CD14-positive monocyte (primary cell): ENCODE data around the gene MTG2. TPM values are rescaled to one million over a fixed set of nuclear protein-coding genes. Genes with fewer than 3 reads are reported as not detected.
A peak's percentile ranks its signal among the peaks of the same experiment; 100 is the strongest.

Experiments
- DNase-seq, 3 donors: peaks; one replicate each; pipeline ENCODE4 v3.0.0-alpha.2; 2011 to 2022
- H2AFZ ChIP-seq: 2 replicates; pipeline ENCODE4 v1.6.0; 2012; ENCODE audit warnings: mild to moderate bottlenecking, low read depth, low read length, inconsistent platforms; ENCODE audit not compliant: insufficient read depth, poor library complexity, severe bottlenecking
- H3K27ac ChIP-seq, 2 donors: 1 replicate in 1 of 2; 2 replicates in 1 of 2; pipeline ENCODE4 v1.5.1; 2012 to 2013; ENCODE audit warnings: low read length in 2 of 2, control low read depth in 1 of 2, inconsistent platforms in 1 of 2, low read depth in 1 of 2, mild to moderate bottlenecking in 1 of 2
- H3K27me3 ChIP-seq, 2 donors: one replicate each; pipeline versions ENCODE4 v1.6.0 to v1.6.1; 2011 to 2013; ENCODE audit warnings: low read length in 2 of 2; ENCODE audit not compliant: control insufficient read depth in 2 of 2, insufficient read depth in 2 of 2
- H3K36me3 ChIP-seq, 2 donors: replicated peaks in 1 of 2; 1 replicate in 1 of 2; 2 replicates in 1 of 2; pipeline versions ENCODE4 v1.5.1 to v1.6.1; 2012 to 2013; ENCODE audit warnings: low read length in 2 of 2, control low read depth in 1 of 2, inconsistent platforms in 1 of 2, mild to moderate bottlenecking in 1 of 2; ENCODE audit not compliant: insufficient read depth in 2 of 2, control insufficient read depth in 1 of 2
- H3K4me1 ChIP-seq, 2 donors: 1 replicate in 1 of 2; 2 replicates in 1 of 2; pipeline versions ENCODE4 v1.5.1 to v1.6.1; 2012 to 2013; ENCODE audit warnings: low read length in 2 of 2, control low read depth in 1 of 2, inconsistent platforms in 1 of 2, mild to moderate bottlenecking in 1 of 2, moderate library complexity in 1 of 2; ENCODE audit not compliant: insufficient read depth in 2 of 2, control insufficient read depth in 1 of 2
- H3K4me2 ChIP-seq: replicated peaks from 2 replicates; pipeline ENCODE3; 2012; ENCODE audit warnings: low read length, moderate library complexity, mild to moderate bottlenecking; ENCODE audit not compliant: poor library complexity, severe bottlenecking; ENCODE audit errors: extremely low read depth
- H3K4me3 ChIP-seq, 3 experiments: fragments of 200-600 bp in 1 of 3; sonication (generic) in 1 of 3; replicated peaks in 1 of 3; 1 replicate in 2 of 3; 2 replicates in 1 of 3; pipeline ENCODE4 v1.5.1; 2011 to 2013; ENCODE audit warnings: low read length in 3 of 3, mild to moderate bottlenecking in 3 of 3, control low read depth in 2 of 3, low read depth in 2 of 3, inconsistent platforms in 1 of 3, moderate library complexity in 1 of 3
- H3K79me2 ChIP-seq: 2 replicates; pipeline ENCODE4 v1.6.0; 2012; ENCODE audit warnings: mild to moderate bottlenecking, control low read depth, inconsistent platforms, low read length, moderate library complexity; ENCODE audit not compliant: insufficient read depth
- H3K9ac ChIP-seq: 2 replicates; pipeline ENCODE4 v1.6.0; 2017; ENCODE audit warnings: low read length, mild to moderate bottlenecking; ENCODE audit not compliant: insufficient read depth, poor library complexity, severe bottlenecking
- H3K9me3 ChIP-seq, 2 donors: replicated peaks in 1 of 2; 1 replicate in 1 of 2; 2 replicates in 1 of 2; pipeline versions ENCODE4 v1.5.1 to v1.6.1; 2012 to 2013; ENCODE audit warnings: low read length in 2 of 2, control low read depth in 1 of 2; ENCODE audit not compliant: control insufficient read depth in 1 of 2, insufficient read depth in 1 of 2
- H4K20me1 ChIP-seq: 2 replicates; pipeline ENCODE4 v1.6.0; 2012; ENCODE audit warnings: mild to moderate bottlenecking, low read length, control low read depth, moderate library complexity; ENCODE audit not compliant: insufficient read depth
- H3K27ac Mint-ChIP-seq, 7 donors: one replicate each; pipeline ENCODE4 v1.8.0; 2020; ENCODE audit warnings: mild to moderate bottlenecking in 7 of 7, mixed read lengths in 7 of 7, moderate library complexity in 6 of 7, inconsistent platforms in 2 of 7
- H3K27me3 Mint-ChIP-seq, 3 donors: one replicate each; pipeline ENCODE4 v1.8.0; 2021 to 2022; ENCODE audit warnings: low read depth in 3 of 3, mild to moderate bottlenecking in 3 of 3, mixed read lengths in 3 of 3, moderate library complexity in 3 of 3, inconsistent platforms in 1 of 3
- H3K36me3 Mint-ChIP-seq, 2 donors: one replicate each; pipeline ENCODE4 v1.8.0; 2020; ENCODE audit warnings: mixed read lengths in 2 of 2, inconsistent platforms in 1 of 2, mild to moderate bottlenecking in 1 of 2
- H3K4me1 Mint-ChIP-seq: one replicate; pipeline ENCODE4 v1.8.0; 2020; ENCODE audit warnings: mild to moderate bottlenecking, mixed read lengths
- H3K4me3 Mint-ChIP-seq, 2 donors: one replicate each; pipeline ENCODE4 v1.8.0; 2020; ENCODE audit warnings: mild to moderate bottlenecking in 2 of 2, mixed read lengths in 2 of 2, moderate library complexity in 1 of 2
- H3K9me3 Mint-ChIP-seq, 7 donors: one replicate each; pipeline ENCODE4 v1.8.0; 2020 to 2022; ENCODE audit warnings: mixed read lengths in 7 of 7, mild to moderate bottlenecking in 6 of 7, moderate library complexity in 6 of 7, inconsistent platforms in 2 of 7
- WGBS: methylation state at CpG from one replicate; pipeline ENCODE4 v1.1.5; 2013; ENCODE audit warnings: missing lambda C conversion rate; ENCODE audit not compliant: insufficient coverage; 5-methylcytosine and 5-hydroxymethylcytosine counted together
- intact Hi-C, 2 donors: fragments of 100-400 bp; cut with micrococcal nuclease; formaldehyde crosslinking; loops; one replicate each; pipeline versions ENCODE4 v1.15.0 to v1.15.1; 2023
- polyA plus RNA-seq, 3 donors: library from polyadenylated mRNA; depleted of rRNA in 1 of 3; unstranded in 2 of 3; stranded (reverse) in 1 of 3; fragments of 300-500 nt in 2 of 3; fragments of >200 nt in 1 of 3; fragmentation: Illumina TruSeq in 2 of 3; gene quantifications; 1 replicate in 2 of 3; 2 replicates in 1 of 3; pipeline ENCODE4 v1.2.3, GENCODE V29; 2012 to 2021
- TF ChIP-seq, protein P1 (sequence below): fragments of 200-600 bp; IDR thresholded peaks from one replicate; pipeline ENCODE4 v1.8.0; 2022; ENCODE audit warnings: antibody characterized with exemption, mild to moderate bottlenecking

Gene MTG2
- polyA plus RNA-seq, 3 donors, result 10.8 to 16.1 (median 14.9) TPM

DNA sequence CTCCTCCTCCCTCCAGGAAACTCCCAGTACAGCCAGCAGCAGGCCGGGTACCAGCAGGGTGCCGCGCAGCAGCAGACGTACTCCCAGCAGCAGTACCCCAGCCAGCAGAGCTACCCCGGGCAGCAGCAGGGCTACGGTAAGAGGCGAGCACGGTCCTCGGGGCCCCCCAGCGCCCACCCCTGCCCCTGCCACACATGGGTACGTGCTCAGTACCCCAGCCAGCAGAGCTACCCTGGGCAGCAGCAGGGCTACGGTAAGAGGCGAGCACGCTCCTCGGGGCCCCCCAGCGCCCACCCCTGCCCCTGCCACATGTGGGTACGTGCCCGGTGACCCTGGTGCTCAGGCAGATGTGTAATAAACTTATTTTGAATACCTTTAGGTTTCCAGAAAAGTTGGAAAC lies 10.2 kb upstream of the MTG2 start:
- intact Hi-C loops, result no loop called here
- Histone ChIP-seq H3K27ac (no peak overlapping the region), H3K9me3 (no peaks in the 10 kb centered on the region), H3K36me3 (peaks cover 30 to 57% of the 10 kb centered on the region in 2 donors), H3K4me3 (no peak overlapping the region), H3K79me2 (no peaks in the 10 kb centered on the region), H3K4me1 (no peaks in the 10 kb centered on the region), H3K9ac (no peak overlapping the region), H3K27me3 (no peaks in the 10 kb centered on the region), H3K4me2 (no peak overlapping the region), H4K20me1 (no peaks in the 10 kb centered on the region), H2AFZ (no peak overlapping the region)
- Mint-ChIP-seq H3K27ac (no peak overlapping the region), H3K4me3 (no peak overlapping the region), H3K27me3 (peaks cover 0 to 2% (median 0%) of the 10 kb centered on the region in 3 donors), H3K9me3 (no peaks in the 10 kb centered on the region), H3K4me1 (no peaks in the 10 kb centered on the region), H3K36me3 (peaks cover 48 to 86% of the 10 kb centered on the region in 2 donors)
- TF ChIP-seq, protein P1, sequence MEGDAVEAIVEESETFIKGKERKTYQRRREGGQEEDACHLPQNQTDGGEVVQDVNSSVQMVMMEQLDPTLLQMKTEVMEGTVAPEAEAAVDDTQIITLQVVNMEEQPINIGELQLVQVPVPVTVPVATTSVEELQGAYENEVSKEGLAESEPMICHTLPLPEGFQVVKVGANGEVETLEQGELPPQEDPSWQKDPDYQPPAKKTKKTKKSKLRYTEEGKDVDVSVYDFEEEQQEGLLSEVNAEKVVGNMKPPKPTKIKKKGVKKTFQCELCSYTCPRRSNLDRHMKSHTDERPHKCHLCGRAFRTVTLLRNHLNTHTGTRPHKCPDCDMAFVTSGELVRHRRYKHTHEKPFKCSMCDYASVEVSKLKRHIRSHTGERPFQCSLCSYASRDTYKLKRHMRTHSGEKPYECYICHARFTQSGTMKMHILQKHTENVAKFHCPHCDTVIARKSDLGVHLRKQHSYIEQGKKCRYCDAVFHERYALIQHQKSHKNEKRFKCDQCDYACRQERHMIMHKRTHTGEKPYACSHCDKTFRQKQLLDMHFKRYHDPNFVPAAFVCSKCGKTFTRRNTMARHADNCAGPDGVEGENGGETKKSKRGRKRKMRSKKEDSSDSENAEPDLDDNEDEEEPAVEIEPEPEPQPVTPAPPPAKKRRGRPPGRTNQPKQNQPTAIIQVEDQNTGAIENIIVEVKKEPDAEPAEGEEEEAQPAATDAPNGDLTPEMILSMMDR, result no peak
- no peak for DNase-seq
- WGBS, result 100% methylated on average over 8 of the region's 18 CpGs

DNA sequence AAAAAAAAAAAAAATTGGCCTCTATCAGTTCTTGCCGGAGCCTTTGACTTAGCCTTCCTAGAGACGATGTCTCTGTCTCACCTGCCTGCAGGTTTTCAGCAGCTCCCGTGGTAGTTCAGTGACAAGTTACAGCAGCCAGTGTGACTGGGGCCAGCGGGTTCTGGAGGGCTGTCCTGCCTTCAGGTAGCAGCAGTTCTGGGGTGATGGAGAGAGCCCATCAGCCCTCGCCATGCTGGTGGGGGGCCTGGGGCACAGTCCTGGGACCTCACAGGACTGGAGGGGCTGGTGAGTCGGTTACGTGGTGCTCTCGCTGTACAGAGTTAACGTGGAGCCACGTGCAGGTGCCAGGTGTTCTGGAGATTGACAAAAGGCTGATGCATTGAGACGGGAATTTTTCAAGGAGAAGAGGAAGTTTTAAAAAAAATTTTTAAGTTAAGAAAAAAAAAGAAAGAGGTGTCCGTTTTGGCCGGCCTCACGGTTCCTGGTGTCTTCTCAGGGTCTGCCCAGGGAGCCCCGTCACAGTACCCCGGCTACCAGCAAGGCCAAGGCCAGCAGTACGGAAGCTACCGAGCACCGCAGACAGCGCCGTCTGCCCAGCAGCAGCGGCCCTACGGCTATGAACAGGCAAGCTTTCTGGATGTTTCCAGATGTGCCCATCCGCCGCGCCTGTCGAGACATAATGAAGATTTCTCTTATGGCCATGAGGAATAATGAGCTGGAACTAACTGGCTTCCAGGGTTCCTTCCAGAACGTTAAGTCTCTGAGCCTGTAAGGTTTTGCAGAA lies 8.6 kb upstream of the MTG2 start:
- H3K4me1 ChIP-seq, result no peaks in the 10 kb centered on the region
- no peaks in the 10 kb centered on the region for H3K9me3 ChIP-seq
- WGBS, result 98% methylated on average over 28 of the region's 28 CpGs
- DNase-seq, result no peak
- H3K27ac Mint-ChIP-seq, result peak overlapping the region in 3 of 7 donors; percentile 18 to 52 (median 23)
- no peak overlapping the region for H3K9ac ChIP-seq
- no peak overlapping the region for H3K27ac ChIP-seq
- H3K4me3 Mint-ChIP-seq, result no peak overlapping the region
- H3K4me1 Mint-ChIP-seq, result no peaks in the 10 kb centered on the region
- no peaks in the 10 kb centered on the region for H4K20me1 ChIP-seq
- H3K36me3 ChIP-seq, result peaks cover 27 to 51% of the 10 kb centered on the region in 2 donors
- peaks cover 39 to 83% of the 10 kb centered on the region in 2 donors for H3K36me3 Mint-ChIP-seq
- H3K9me3 Mint-ChIP-seq, result no peaks in the 10 kb centered on the region
- no peaks in the 10 kb centered on the region for H3K79me2 ChIP-seq
- TF ChIP-seq, protein P1, result no peak
- H2AFZ ChIP-seq, result no peak overlapping the region
- intact Hi-C loops, result no loop called here
- no peak overlapping the region for H3K4me3 ChIP-seq
- H3K27me3 ChIP-seq, result no peaks in the 10 kb centered on the region
- H3K27me3 Mint-ChIP-seq, result peaks cover 0 to 2% (median 0%) of the 10 kb centered on the region in 3 donors
- no peak overlapping the region for H3K4me2 ChIP-seq
